ENCODE data around the gene RASA4.
"Not testable (repeated sequence)": the region's sequence is repeated elsewhere in the genome, so short reads cannot be mapped to it uniquely, and the experiment has no call there.

Gene RASA4

DNA sequence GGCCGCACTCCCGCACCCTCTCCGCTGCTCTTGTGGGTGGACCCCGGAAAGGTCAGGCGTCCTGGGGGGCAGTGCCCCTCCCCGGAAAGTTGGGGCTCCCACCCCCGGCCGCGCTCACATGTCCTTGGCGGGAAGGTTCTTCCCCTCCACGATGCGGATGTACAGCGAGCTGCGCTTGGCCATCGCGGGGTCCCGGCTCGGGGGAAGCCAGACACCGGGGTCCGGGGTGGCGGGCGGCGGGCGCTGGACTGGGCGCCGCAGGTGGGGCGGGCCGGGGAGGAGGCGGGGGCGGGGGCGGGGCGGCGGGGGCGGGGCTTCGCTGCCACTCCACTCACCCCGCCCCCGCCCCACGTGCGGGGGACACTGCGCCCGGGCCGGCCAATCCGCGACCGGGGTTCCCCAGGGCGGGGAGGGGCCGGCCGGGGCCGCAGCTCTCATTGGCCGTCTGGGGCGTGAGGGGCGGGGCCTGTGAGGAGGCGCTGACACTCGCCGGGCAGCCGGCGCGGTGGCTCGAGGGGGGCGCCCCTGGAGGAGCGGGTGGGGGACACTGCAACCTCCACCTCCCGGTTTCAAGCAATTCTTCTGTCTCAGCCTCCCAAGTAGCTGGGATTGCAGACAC lies at the start of gene RASA4:
Gene RASA4 (minus strand): TSS at position 250 of the 619 bp plus-strand sequence. CDS start 67 bp downstream, at position 183.
- H3K4me3 ChIP-seq (replicated peaks in 1 of 2; ENCODE audit: low read depth in 2 of 2, low read length in 2 of 2) = peak within 1 kb of the TSS; percentile 32 to 38
- not testable (repeated sequence) for DNase-seq (ENCODE audit: low read depth in 2 of 2)

DNA sequence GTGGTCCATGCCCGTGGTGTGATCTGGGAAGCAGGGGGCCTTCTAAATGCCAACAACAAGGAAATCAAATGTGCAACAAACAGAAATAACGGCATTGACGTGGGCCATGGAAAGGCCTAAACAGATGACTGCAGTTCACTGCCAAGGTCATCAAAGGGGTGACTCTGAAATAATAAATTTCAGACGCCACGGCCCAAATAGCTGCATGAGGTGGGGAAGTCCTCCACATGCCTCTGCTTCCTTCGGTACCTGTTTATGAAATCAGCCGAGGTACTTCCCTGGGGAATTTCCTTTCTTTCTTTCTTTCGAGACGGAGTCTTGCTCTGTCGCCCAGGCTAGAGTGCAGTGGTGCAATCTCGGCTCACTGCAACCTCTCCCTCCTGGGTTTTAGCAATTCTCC lies 48.2 kb upstream of the RASA4 start:
- not testable (repeated sequence) for DNase-seq (ENCODE audit: low read depth in 2 of 2); H3K4me3 ChIP-seq (replicated peaks in 1 of 2; ENCODE audit: low read depth in 2 of 2, low read length in 2 of 2)

DNA sequence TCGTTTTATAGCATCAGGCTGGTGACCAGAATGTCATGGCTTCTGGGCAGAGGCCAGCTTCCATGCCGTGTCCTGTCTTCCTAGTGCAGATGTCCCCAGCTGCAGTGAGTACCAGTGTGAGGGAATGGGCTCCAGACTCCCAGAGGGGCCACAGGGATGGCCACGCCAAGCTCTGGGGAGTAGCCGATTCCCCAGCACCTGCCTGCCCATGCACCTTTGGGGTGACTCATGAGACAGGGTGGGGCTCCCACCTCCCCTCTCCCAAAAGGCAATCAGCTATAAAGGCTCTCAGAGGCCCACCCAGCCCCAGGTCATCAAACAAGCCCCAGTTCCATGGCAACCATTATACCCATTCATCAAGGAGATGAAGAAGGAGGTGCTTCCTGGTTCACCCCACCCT lies 33.4 kb upstream of the RASA4 start, which contains the start of gene SPDYE2B:
Gene SPDYE2B (plus strand): TSS at position 396 of the 400 bp plus-strand sequence. CDS start 2,030 bp downstream, outside the sequence.
- not testable (repeated sequence) for DNase-seq (ENCODE audit: low read depth in 2 of 2); H3K4me3 ChIP-seq (replicated peaks in 1 of 2; ENCODE audit: low read depth in 2 of 2, low read length in 2 of 2)

DNA sequence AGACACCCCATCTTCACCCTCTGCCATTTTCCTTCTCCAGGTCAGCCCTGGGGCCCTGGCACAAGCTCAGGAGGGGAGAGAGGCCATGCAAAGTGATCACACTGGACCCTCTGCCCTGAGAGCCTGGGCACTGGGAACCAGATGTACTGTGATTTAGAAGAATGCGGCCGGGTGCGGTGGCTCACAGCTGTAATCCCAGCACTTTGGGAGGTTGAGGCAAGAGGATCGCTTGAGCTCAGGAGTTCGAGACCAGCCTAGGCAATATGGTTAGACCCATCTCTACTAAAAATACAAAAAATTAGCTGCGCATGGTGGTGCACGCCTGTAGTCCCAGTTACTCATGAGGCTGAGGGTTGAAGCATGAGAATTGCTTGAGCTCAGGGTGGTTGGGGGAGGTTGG lies 31.3 kb upstream of the RASA4 start:
- not testable (repeated sequence) for H3K4me3 ChIP-seq (replicated peaks in 1 of 2; ENCODE audit: low read depth in 2 of 2, low read length in 2 of 2); DNase-seq (ENCODE audit: low read depth in 2 of 2)

DNA sequence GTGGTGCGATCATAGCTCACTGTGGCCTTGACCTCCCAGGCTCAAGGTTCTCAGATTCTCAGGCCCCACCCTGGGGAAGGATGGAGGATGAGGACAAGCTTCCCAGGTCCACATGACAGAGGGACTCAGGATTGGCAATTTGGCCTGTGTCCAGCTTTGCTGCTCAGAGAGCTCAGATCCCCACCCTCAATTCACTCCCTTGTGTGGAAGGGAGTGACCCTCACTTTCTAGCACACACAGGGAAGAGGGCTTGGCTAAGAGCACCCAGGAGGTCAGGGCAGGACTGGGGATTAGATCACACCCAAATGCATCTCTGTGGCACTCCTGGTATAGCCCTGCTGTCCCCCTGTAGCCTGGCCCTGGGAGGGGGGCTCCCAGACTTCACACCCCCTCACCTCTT lies 26.8 kb upstream of the RASA4 start:
- not testable (repeated sequence) for DNase-seq (ENCODE audit: low read depth in 2 of 2)

DNA sequence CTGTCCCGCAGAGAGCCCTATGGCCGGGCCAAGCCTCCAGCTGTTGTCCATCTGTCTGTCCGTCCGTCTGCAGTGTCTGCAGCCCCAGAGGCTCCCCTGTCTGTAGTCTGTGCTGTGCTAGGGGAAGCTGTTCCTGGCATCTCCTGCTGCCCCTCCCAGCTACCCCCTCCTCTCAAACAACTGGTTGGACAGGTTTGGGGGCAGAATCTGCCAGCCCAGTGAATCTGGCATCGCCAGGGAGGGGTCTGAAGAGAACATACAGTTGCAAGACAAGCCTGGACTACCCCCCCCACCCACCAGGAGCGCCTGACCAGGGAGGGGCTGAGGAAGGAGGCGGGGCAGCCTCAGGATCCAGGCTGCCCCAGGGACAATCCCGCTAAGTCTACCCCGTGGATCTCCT lies 26.1 kb upstream of the RASA4 start, which contains the start of gene UPK3BL1:
Gene UPK3BL1 (minus strand): TSS at position 101 of the 400 bp plus-strand sequence. CDS start 50 bp downstream, at position 51.
- H3K4me3 ChIP-seq (replicated peaks in 1 of 2; ENCODE audit: low read depth in 2 of 2, low read length in 2 of 2); DNase-seq (ENCODE audit: low read depth in 2 of 2): not testable (repeated sequence)

More for the DNA sequence above, 26.8 kb upstream of the RASA4 start:
- not testable (repeated sequence) for H3K4me3 ChIP-seq (replicated peaks in 1 of 2; ENCODE audit: low read depth in 2 of 2, low read length in 2 of 2)

DNA sequence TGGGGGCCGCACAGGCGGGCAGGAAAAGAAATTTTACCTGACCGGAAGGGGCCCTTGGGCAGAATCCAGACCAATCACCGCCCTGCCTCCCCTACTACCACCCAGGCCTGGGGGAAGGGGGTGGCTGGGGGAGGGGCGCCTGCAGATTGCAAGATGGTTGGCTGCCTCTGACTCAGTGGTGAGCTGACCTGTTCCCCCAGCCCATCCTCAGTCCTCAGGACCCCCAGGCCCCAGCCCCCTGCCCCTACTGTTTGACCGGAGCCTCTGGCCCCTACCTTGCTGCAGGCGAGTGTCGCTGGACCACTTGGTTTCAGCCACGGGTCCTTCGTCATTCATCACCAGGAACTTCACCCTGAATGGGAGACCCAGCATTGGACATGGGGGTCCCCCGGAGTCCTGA lies 22.3 kb upstream of the RASA4 start:
- DNase-seq (ENCODE audit: low read depth in 2 of 2) = not testable (repeated sequence)

DNA sequence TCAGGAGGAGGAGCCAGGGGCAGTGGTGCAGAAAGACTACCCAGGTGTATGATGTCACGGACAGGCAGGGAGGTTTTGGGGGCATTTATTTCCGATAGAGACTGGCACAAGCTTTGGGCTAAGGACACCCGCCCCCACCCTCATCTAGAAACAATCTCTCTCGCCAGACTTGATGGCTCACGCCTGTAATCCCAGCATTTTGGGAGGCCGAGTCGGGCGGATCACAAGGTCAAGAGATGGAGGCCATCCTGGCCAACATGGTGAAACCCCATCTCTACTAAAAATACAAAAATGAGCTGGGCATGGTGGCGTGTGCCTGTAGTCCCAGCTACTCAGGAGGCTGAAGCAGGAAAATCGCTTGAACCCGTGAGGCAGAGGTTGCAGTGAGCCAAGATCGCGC lies 20.4 kb upstream of the RASA4 start:
- DNase-seq (ENCODE audit: low read depth in 2 of 2); H3K4me3 ChIP-seq (replicated peaks in 1 of 2; ENCODE audit: low read depth in 2 of 2, low read length in 2 of 2): not testable (repeated sequence)

More for the DNA sequence above, 22.3 kb upstream of the RASA4 start:
- not testable (repeated sequence) for H3K4me3 ChIP-seq (replicated peaks in 1 of 2; ENCODE audit: low read depth in 2 of 2, low read length in 2 of 2)

DNA sequence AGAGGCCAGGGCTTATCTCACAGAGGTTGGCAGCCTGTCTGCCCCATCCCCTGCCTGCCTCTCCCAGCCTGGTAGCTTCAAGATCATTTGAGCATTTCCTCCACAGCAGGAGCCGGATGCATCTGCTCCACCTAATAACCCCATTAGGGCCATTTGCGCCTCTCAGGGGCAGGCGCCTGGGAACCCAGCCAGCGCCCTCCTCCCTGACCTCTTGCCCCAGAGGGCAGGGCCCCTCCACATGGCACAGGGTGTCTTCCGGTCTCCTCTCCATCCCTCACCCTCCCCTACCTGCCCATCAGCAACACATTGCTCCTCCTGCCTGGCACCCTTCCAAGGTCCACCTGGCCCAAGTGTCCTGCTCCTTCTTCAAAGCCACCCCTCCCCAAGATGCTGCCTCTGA lies 18.8 kb upstream of the RASA4 start:
- not testable (repeated sequence) for DNase-seq (ENCODE audit: low read depth in 2 of 2); H3K4me3 ChIP-seq (replicated peaks in 1 of 2; ENCODE audit: low read depth in 2 of 2, low read length in 2 of 2)

DNA sequence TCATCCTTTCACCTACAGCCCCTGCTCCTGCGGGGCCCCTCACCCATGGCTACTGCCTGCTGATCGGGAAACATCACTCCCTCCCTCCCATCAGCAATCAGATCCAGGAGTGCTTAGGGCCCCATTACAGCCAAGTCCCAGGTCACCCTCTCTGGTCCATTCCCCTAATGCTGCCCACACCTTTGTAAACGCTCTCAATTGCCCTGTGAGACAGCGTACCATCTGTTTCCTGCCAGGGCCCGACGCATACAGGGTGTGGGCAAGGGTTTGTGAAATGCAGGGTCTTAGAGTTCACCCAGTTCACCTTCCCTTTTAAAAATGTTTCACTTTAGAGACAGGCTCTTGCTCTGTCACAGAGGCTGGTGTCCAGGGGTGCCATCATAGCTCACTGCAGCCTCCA lies 17.7 kb upstream of the RASA4 start:
- DNase-seq (ENCODE audit: low read depth in 2 of 2) = not testable (repeated sequence)

DNA sequence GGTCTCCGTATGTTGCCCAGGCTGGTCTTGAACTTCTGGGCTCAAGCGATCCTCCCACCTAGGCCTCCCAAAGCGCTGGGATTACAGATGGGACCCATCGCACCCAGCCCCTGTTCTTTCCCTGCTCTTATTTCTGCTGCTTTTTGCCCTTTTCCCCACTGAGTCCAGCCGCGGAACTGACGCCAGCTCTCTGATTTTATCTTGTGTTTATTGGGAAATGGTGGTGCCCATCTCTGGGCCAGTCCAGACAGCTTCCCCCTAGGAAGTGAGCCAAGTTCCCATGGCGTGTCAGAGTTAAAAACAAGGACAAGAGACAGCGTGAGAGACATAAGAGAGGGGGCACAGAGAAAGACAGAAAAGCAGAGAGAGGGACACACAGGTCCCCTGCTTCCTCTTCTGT lies 14.1 kb upstream of the RASA4 start:
- not testable (repeated sequence) for DNase-seq (ENCODE audit: low read depth in 2 of 2); H3K4me3 ChIP-seq (replicated peaks in 1 of 2; ENCODE audit: low read depth in 2 of 2, low read length in 2 of 2)

More for the DNA sequence above, 17.7 kb upstream of the RASA4 start:
- not testable (repeated sequence) for H3K4me3 ChIP-seq (replicated peaks in 1 of 2; ENCODE audit: low read depth in 2 of 2, low read length in 2 of 2)

DNA sequence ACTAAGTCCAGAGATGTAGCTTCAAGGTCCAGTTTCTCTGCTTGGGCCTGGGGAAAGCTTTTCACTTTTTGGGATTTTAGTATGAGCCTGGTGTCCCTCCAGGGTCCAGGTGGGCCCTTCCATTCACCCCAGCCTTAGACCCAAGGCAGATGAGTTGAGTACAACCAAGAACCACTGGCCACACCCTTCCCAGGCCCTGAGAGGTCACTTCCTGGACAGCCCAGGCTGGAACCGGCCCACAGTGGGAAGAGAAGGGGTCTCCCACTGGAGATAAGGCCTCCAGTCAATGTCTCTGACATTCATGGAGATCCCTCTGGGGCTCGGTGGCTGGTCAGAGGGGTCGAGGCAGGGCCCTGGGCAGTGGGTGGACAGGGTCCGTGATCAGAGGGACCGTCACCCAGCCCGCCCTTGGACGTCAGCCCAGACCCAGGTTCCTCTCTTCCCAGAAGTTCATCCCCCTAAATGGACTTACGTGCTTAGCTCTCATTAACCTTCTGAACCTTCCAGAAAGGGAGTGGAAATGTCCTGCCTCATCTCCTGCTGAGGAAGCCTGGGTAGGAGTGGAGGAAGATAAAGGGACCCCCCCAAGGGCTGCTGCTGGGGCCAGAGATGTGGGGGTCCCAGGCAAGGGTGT lies 10.8 kb upstream of the RASA4 start:
- not testable (repeated sequence) for H3K4me3 ChIP-seq (replicated peaks in 1 of 2; ENCODE audit: low read depth in 2 of 2, low read length in 2 of 2); DNase-seq (ENCODE audit: low read depth in 2 of 2)

DNA sequence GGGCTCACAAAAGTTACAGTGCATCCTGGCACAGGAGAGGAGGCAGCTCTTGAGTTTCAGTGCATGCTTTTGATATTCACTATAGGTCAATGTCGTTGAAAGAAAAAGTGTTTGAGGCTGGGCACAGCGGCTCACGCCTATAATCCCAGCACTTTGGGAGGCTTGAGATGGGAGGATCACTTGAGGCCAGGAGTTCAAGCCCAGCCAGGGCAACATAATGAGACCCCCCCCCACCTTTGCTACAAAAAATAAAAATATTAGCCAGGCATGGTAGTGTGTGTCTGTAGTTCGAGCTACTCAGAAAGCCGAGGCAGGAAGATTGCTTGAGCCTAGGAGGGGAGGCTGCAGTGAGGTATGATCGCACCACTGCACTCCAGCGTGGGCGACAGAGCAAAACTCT lies 1.6 kb upstream of the RASA4 start:
- DNase-seq (ENCODE audit: low read depth in 2 of 2); H3K4me3 ChIP-seq (replicated peaks in 1 of 2; ENCODE audit: low read depth in 2 of 2, low read length in 2 of 2): not testable (repeated sequence)

DNA sequence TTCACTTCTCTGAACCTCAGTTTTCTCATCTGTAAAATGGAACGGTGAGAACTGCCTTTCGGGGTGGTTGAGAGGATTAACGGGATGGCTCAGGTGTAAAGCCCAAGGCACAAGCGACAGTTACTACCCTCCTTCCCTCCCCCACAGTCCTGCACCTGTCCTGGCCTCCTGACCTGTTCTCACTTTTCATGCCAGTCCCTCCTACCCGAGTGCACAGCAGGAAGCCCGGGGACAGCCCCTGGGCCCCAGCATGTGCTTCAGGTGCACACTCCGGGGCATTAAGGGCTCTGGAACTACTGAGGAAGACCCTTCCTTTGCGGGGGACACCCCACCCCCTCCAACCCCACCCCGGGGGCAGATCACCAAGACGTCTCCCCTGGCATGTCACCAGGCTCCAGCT lies 626 bp downstream of the RASA4 start:
- DNase-seq (ENCODE audit: low read depth in 2 of 2) = not testable (repeated sequence)

DNA sequence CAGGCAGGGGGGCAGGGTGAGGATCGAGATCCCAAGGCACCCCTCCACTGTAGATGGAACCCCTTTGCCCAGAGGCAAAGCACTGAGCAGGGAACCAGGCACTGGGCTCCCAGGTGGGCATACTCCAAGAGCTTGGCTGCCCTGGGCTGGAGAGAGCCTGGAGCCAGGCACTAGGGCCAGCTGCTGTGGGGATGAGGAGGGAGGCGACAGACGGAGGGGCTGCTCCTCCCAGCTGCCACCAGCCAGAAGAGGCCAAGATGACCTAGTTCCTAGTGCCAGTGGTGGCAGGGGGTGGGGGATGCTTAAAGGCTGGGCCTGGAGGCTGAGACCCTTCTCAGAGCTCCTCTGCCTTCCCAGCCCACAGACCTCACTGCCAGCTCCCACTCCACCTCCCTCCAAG lies 1.7 kb downstream of the RASA4 start:
- DNase-seq (ENCODE audit: low read depth in 2 of 2); H3K4me3 ChIP-seq (replicated peaks in 1 of 2; ENCODE audit: low read depth in 2 of 2, low read length in 2 of 2): not testable (repeated sequence)

More for the DNA sequence above, 626 bp downstream of the RASA4 start:
- H3K4me3 ChIP-seq (replicated peaks in 1 of 2; ENCODE audit: low read depth in 2 of 2, low read length in 2 of 2) = not testable (repeated sequence)

DNA sequence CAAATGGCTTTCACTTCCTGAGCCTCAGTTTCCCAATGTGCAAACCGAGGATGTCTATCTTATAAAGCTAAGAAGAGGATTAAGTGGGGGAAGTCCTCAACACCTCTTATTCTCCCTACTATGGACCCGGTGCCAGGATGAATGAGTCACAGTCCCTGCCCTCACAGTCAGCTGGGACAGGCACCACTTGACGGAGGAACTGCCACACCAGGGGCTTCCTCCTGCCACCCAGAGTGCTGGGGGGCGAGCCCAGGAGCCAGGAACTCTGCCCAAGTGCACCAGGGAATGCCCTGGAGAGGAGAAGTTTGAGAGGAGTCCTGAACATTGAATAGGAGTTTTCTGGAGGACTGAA lies 2.2 kb downstream of the RASA4 start:
- not testable (repeated sequence) for DNase-seq (ENCODE audit: low read depth in 2 of 2); H3K4me3 ChIP-seq (replicated peaks in 1 of 2; ENCODE audit: low read depth in 2 of 2, low read length in 2 of 2)

DNA sequence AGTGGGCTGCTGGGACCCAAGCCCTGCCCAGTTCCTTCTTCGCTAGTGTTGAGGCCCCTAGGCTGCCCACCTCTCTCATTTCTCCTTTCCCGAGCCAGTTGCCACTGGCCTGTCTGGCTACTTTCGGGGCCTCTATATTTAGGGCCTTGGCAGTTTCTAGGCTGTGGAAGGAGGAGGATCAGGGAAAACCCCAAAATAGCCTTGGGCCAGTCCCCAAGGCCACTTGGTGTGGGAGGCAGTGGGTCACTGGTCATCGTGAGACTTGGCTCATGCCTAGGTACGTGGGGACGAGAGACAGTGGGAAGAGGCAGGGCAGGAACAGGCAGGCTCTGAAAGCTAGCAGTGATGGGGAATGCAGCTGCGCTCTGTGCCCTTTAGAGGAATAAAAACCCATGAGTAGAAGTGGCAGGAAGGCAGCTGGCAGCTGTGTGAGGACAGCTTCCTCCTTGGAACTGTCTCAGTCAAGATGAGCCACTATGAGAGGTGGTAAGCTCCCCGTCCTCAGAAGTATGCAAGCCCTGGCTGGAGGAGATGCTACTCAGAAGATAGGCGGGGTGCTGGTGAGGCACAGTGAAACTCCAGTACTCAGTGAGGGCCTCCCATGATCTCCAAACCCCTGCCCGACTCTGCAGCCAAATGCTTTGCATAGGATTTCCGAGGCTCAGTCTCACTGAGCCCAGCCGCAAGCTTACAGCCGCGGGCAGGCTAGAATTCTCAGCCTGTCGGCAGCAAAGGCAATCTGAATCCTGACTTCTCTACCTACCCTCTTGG lies 2.8 kb downstream of the RASA4 start:
- not testable (repeated sequence) for H3K4me3 ChIP-seq (replicated peaks in 1 of 2; ENCODE audit: low read depth in 2 of 2, low read length in 2 of 2); DNase-seq (ENCODE audit: low read depth in 2 of 2)

DNA sequence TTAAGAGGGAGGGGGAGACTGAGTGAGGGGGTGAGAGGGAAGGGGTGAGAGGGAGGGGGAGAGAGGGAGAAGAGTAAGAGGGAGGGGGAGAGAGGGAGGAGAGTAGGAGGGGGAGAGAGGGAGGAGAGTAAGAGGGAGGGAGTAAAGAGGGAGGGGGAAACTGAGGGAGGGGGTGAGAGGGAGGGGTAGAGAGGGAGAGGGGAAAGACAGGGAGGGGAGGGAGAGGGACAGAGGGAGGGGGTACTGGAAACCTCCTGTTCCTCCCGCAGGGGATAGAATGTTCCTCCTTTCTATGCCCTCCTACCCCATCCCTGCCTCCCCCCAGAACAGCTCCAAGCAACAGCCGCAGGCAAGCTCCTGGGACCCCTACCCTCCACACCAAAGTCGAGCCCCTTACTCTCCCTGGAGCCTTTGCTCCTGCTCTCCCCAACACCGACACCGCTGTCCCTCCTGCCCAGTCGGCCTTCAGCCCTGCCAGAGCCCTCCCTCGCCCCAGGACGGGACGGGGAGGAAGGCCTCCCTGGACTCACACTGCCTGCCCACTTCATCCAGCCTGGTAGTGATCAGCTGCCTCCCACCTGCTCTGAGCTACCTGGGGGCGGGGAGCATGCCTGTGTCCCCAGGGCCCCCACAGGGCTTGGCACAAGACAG lies 4.8 kb downstream of the RASA4 start:
- H3K4me3 ChIP-seq (replicated peaks in 1 of 2; ENCODE audit: low read depth in 2 of 2, low read length in 2 of 2) = not testable (repeated sequence)
- peak; percentile 0 to 9 for DNase-seq (ENCODE audit: low read depth in 2 of 2)
